Loucy (cell line): ENCODE results near the gene TEKT3.

Experiments used
- CTCF ChIP-seq: fragments of 200-600 bp; sonication (generic); conservative IDR thresholded peaks from 2 replicates; pipeline ENCODE4 v1.5.1; 2014; ENCODE audit warnings: mild to moderate bottlenecking, antibody characterized with exemption, low read length
- EZH2phosphoT487 ChIP-seq: fragments of 200-600 bp; IDR thresholded peaks from 2 replicates; pipeline ENCODE4 v1.6.1; 2018; ENCODE audit warnings: antibody characterized with exemption, mild to moderate bottlenecking, moderate library complexity, borderline replicate concordance

GRCh38 chr17:15343749-15344148 is 2.4 kb upstream of the TEKT3 start:
- TF ChIP-seq CTCF = no peak
- TF ChIP-seq EZH2phosphoT487 = no peak
